Suprapubic skin (tissue), 4 donors: ENCODE data around the gene FGF1.

Experiments
- EP300 ChIP-seq: sonication (generic); formaldehyde crosslinking; IDR thresholded peaks from one replicate; pipeline ENCODE4 v1.6.1; 2017; ENCODE audit warnings: antibody characterized with exemption
- POLR2A ChIP-seq, 2 donors: fragments of 450-650 bp; IDR thresholded peaks; one replicate each; pipeline ENCODE4 v1.6.1; 2017; ENCODE audit warnings: antibody characterized with exemption in 2 of 2, mild to moderate bottlenecking in 2 of 2, moderate library complexity in 2 of 2
- POLR2AphosphoS5 ChIP-seq, 3 donors: sonication (generic); formaldehyde crosslinking; IDR thresholded peaks; one replicate each; pipeline ENCODE4 v1.6.1; 2017; ENCODE audit warnings: antibody characterized with exemption in 3 of 3
- TF ChIP-seq, protein P1 (sequence below), 2 donors: fragments of 200-600 bp in 1 of 2; fragments of 450-650 bp in 1 of 2; sonication (generic) in 1 of 2; IDR thresholded peaks; one replicate each; pipeline ENCODE4 v1.5.1; 2016 to 2019; ENCODE audit warnings: antibody characterized with exemption in 2 of 2, mild to moderate bottlenecking in 1 of 2, moderate library complexity in 1 of 2

- TF ChIP-seq POLR2A (IDR thresholded peaks at IDR 0.05) (no peak), POLR2AphosphoS5 (IDR thresholded peaks at IDR 0.05) (no peak), EP300 (no peak)
- TF ChIP-seq, protein P1, sequence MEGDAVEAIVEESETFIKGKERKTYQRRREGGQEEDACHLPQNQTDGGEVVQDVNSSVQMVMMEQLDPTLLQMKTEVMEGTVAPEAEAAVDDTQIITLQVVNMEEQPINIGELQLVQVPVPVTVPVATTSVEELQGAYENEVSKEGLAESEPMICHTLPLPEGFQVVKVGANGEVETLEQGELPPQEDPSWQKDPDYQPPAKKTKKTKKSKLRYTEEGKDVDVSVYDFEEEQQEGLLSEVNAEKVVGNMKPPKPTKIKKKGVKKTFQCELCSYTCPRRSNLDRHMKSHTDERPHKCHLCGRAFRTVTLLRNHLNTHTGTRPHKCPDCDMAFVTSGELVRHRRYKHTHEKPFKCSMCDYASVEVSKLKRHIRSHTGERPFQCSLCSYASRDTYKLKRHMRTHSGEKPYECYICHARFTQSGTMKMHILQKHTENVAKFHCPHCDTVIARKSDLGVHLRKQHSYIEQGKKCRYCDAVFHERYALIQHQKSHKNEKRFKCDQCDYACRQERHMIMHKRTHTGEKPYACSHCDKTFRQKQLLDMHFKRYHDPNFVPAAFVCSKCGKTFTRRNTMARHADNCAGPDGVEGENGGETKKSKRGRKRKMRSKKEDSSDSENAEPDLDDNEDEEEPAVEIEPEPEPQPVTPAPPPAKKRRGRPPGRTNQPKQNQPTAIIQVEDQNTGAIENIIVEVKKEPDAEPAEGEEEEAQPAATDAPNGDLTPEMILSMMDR (IDR thresholded peaks at IDR 0.05) = no peak
These were observed 35.8 kb downstream of the FGF1 start for GRCh38 chr5:142650060-142650459.
